NCI-H128 (cell line): ENCODE data around the gene NFILZ.

Experiments
- DNase-seq: peaks from one replicate; lab custom pipeline; 2025; ENCODE audit not compliant: unreplicated experiment; lab: John Stamatoyannopoulos, UW

The NFILZ gene

GRCh38 chr19:8641221-8641907 lies 10.9 kb downstream of the NFILZ start:
- DNase-seq, result no peak

DNA sequence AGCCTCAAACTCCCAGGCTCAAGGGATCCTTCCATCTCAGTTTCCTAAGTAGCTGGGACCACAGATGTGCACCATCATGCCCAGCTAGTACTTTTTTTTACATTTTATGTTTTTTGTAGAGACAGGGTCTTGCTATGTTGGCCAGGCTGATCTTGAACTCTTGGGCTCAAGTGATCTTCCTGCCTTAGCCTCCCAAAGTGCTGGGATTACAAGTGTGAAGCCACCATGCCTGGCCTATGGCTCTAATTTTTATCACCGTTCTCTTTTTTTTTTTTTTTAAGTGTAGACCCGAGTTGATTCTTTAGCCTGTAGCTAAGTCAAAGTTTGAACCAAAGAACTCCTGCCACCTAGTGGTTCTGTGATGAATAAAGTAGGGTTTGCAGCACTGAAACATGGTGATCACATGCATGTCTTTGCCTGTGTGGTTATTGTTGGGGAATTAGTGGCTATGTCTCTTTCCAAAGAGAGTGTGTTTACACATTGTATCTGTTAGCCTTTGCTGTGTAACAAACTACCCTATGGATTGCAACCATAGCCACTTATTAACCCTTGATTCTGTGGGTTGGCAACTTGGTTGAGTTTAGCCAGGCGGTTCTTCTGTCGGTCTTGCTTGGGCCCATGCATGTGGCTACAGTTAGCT lies 11.6 kb downstream of the NFILZ start:
- no peak for DNase-seq

GRCh38 chr19:8642561-8642960 lies 12.1 kb downstream of the NFILZ start:
- DNase-seq, result no peak

GRCh38 chr19:8643860-8644653 lies 13.6 kb downstream of the NFILZ start:
- no peak for DNase-seq

- DNase-seq, result no peak
Measured at GRCh38 chr19:8648240-8648639, 17.8 kb downstream of the NFILZ start.

GRCh38 chr19:8654591-8655339 lies 24.3 kb downstream of the NFILZ start:
- DNase-seq, result no peak

GRCh38 chr19:8655340-8655709 lies 24.9 kb downstream of the NFILZ start:
- no peak for DNase-seq

DNA sequence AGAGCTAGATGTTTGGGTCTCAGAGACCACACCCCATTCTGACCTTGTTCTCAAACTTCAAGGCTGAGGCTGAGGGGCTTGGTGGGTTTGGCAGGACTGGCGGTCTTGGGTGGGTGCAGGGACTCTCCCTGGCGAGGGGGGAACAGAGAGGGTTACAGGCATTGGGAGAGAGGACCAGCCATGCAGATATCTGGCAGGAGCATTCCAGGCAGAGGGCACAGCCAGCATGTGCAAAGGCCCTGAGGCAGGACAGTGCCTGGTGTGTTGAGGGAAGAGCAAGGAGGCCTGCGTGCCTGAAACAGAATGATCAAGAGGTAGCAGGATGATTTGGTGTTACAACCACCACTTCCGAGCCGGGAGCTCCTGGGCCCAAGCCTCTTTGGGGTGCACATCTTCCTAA lies 27.4 kb downstream of the NFILZ start:
- DNase-seq, result no peak

GRCh38 chr19:8659905-8660304 lies 29.5 kb downstream of the NFILZ start:
- no peak for DNase-seq

DNA sequence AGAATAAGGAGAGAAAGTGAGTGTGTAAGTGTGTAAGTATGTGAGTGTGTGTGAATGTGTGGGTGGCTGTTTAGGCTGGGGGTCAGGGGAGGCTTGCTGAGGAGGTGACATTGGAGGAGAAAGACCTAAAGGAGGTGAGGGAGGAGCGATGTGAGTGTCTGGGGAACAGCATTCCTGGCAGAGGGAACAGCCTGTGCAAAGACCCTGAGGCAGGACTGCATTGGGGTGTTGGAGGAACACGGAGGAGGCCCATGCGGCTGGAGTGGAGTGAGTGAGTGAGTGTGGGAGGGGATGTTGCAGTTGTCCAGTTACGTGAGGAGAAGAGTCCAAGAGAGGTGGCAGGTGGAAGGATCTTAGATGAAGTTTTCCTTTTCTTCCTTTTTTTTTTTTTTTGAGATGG lies 31.8 kb downstream of the NFILZ start:
- no peak for DNase-seq

DNA sequence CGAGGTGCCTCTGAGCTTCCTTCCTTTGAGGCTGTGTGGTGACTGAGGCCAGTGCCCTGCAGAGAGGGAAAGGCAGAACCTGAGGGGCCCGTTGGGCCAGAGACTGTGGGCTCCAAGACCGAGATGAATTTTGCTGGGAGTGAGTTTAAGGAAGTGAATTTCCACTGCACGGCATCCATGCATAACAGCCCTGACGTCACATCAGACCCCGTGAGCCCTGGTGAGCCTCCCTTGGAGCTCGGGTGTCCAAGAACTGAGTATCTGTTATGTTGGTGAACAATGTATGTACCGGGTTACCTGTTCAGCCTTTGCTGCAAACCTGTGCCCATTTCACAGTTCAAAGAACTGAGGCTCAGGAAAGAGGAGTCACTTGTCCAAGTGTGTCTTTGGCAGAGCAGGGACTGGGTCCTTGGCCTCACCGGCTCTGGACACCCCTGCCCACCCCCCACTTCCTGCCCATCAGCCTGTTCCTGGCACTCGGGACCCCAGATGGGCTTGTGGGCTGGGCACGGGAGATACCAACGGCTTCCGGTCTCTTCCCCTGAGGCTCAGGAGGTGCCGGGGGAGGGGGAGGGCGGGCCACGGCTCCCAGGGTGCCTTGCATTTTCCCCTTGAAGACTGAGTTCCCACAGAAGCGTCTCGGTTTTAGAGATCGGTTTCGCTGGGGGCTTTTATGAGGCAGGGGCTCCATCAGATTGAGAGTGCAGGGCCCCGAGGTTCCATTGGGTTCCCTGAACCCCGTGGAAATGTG lies 33.7 kb downstream of the NFILZ start:
- DNase-seq, result no peak

DNA sequence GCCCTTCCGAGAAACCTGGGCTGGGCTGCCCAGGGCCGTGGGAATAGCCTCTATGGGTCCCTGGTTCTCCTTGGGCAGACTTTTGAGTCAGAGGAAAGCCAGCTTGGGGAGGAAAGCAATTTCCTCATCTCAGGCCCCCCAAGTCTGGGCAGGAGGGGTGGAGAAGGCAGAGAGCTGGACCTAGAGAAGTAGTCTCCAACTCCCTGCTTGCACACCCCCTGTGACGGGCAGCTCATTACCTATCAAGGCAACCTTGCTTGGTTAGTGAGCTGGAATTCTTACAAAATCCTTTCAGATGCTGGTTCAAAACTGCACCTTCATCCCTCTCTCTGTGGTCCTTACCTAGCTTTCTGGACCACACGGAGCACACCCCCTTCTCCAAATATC lies 34.2 kb downstream of the NFILZ start:
- no peak for DNase-seq

- DNase-seq, result no peak
Measured at GRCh38 chr19:8665468-8666213, 35.2 kb downstream of the NFILZ start.

- DNase-seq, result no peak
Measured at GRCh38 chr19:8666814-8667405, 36.5 kb downstream of the NFILZ start.

DNA sequence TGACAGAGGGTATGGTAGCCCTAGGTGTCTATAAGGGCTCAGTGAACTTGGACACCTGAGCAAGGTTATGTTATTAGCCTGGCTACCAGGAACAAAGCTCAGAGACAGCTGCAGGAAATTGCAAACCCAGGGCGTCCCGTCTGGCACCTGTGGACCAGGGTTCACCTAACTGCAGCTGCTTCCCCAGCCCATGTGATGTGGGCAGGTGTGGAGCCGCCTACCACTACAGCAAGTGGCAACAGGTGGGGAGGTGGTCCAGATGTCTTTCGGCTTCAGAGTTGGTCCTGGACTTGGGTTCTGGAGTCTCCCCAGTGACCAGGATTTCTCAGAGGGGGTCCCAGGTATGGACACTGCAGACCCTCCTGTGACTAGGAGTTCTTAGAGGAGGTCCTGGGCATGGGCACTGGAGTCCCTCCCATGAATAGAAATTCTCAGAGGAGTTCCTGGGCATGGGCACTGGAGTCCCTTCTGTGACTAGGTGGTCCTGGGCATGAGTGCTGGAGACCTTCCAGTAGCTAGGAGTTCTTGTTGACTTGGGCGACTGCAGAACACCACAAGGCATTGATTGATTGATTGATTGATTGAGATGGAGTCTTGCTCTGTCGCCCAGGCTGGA lies 43.0 kb downstream of the NFILZ start:
- no peak for DNase-seq

DNA sequence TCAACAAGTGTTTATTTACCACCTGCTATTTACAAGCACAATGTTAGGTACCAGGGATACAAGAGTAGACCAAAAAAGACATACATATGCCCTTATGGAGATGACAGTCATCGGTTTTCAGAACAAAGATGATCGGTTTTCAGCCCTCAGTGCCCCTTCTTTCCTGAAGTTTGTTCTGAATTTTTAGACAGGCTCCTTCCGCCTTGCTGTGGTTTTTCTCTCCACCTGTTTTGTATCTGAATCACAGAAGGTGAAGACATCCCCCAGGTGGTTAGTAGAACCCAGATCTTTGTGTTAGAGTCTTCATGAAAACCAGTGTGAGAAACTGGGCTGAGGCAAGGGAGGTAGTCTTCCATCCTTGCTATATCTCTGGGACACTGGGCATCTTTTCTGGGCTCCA lies 44.6 kb downstream of the NFILZ start:
- DNase-seq, result no peak

GRCh38 chr19:8678244-8678807 lies 47.9 kb downstream of the NFILZ start:
- no peak for DNase-seq
